Adrenal gland (tissue), 5 donors: ENCODE results near the gene IKBKG.
"Not testable (repeated sequence)": the region's sequence is repeated elsewhere in the genome, so short reads cannot be mapped to it uniquely, and the experiment has no call there.

Experiments
- CTCF ChIP-seq, 6 experiments: fragments of 450-650 bp in 4 of 6; fragments of 200-600 bp in 2 of 6; sonication (generic) in 1 of 6; IDR thresholded peaks; 1 replicate in 5 of 6; 2 replicates in 1 of 6; pipeline versions ENCODE4 v1.5.1 to v1.8.0; 2016 to 2021; ENCODE audit warnings: antibody characterized with exemption in 6 of 6, mild to moderate bottlenecking in 2 of 6, moderate library complexity in 1 of 6
- POLR2A ChIP-seq, 2 donors: fragments of 450-650 bp; IDR thresholded peaks; one replicate each; pipeline ENCODE4 v1.6.1; 2017; ENCODE audit warnings: antibody characterized with exemption in 2 of 2, mild to moderate bottlenecking in 2 of 2, moderate library complexity in 1 of 2
- donor health status: DM: no; HTN: no; CAD: no.

- not testable (repeated sequence) for TF ChIP-seq POLR2A, CTCF (IDR thresholded peaks at IDR 0.05)
These were observed 60.6 kb downstream of the IKBKG start for GRCh38 chrX:154607976-154608375.
